Mesothelial cell of epicardium (in vitro differentiated cells): ENCODE measurements around the gene HOXA1. TPM values are rescaled to one million over a fixed set of nuclear protein-coding genes. Genes with fewer than 3 reads are reported as not detected.

ENCODE experiments used
- DNase-seq, 2 experiments: peaks; one replicate each; pipeline ENCODE4 v3.0.0; 2021; ENCODE audit warnings: low spot score in 2 of 2; ENCODE audit not compliant: unreplicated experiment in 2 of 2
- H3K27ac Mint-ChIP-seq: 2 replicates; pipeline ENCODE4 v1.8.0; 2021; ENCODE audit warnings: mixed read lengths
- H3K27me3 Mint-ChIP-seq: 2 replicates; pipeline ENCODE4 v1.8.0; 2021; ENCODE audit warnings: low read depth, mixed read lengths
- H3K36me3 Mint-ChIP-seq: 2 replicates; pipeline ENCODE4 v1.8.0; 2021; ENCODE audit warnings: mixed read lengths
- H3K4me1 Mint-ChIP-seq: 2 replicates; pipeline ENCODE4 v1.8.0; 2021; ENCODE audit warnings: mixed read lengths
- H3K4me3 Mint-ChIP-seq: 2 replicates; pipeline ENCODE4 v1.8.0; 2021; ENCODE audit warnings: mild to moderate bottlenecking, moderate library complexity, mixed read lengths
- H3K9me3 Mint-ChIP-seq: 2 replicates; pipeline ENCODE4 v1.8.0; 2021; ENCODE audit warnings: mixed read lengths
- CTCF ChIP-seq: fragments of 200-600 bp; sonication (generic); IDR thresholded peaks from one replicate; pipeline ENCODE4 v1.5.0; 2021; ENCODE audit warnings: antibody characterized with exemption; ENCODE audit not compliant: unreplicated experiment
- total RNA-seq: library from RNA; stranded (reverse); gene quantifications from 3 replicates; pipeline ENCODE4 v1.2.1, GENCODE V29; 2021

Gene HOXA1
- total RNA-seq, 1 donor from 2014 or later: 14.6 TPM

- no peaks in the 10 kb centered on the region for H3K9me3 Mint-ChIP-seq
- peaks cover 86% of the 10 kb centered on the region for H3K4me1 Mint-ChIP-seq
- no peaks in the 10 kb centered on the region for H3K27me3 Mint-ChIP-seq
- TF ChIP-seq CTCF: no peak
- peaks cover 35% of the 10 kb centered on the region for H3K36me3 Mint-ChIP-seq
- peak overlapping the region; percentile 100 for H3K27ac Mint-ChIP-seq
- DNase-seq: no peak
- H3K4me3 Mint-ChIP-seq: peak overlapping the region; percentile 88
Observed at GRCh38 chr7:27126596-27127327, 31.0 kb upstream of the HOXA1 start.

- H3K4me3 Mint-ChIP-seq: peak overlapping the region; percentile 88
- peaks cover 86% of the 10 kb centered on the region for H3K4me1 Mint-ChIP-seq
- H3K27ac Mint-ChIP-seq: peak overlapping the region; percentile 100
- H3K27me3 Mint-ChIP-seq: no peaks in the 10 kb centered on the region
- DNase-seq: no peak
- TF ChIP-seq CTCF: no peak
- peaks cover 36% of the 10 kb centered on the region for H3K36me3 Mint-ChIP-seq
- H3K9me3 Mint-ChIP-seq: no peaks in the 10 kb centered on the region
Observed at GRCh38 chr7:27125986-27126394, 30.2 kb upstream of the HOXA1 start.

DNA sequence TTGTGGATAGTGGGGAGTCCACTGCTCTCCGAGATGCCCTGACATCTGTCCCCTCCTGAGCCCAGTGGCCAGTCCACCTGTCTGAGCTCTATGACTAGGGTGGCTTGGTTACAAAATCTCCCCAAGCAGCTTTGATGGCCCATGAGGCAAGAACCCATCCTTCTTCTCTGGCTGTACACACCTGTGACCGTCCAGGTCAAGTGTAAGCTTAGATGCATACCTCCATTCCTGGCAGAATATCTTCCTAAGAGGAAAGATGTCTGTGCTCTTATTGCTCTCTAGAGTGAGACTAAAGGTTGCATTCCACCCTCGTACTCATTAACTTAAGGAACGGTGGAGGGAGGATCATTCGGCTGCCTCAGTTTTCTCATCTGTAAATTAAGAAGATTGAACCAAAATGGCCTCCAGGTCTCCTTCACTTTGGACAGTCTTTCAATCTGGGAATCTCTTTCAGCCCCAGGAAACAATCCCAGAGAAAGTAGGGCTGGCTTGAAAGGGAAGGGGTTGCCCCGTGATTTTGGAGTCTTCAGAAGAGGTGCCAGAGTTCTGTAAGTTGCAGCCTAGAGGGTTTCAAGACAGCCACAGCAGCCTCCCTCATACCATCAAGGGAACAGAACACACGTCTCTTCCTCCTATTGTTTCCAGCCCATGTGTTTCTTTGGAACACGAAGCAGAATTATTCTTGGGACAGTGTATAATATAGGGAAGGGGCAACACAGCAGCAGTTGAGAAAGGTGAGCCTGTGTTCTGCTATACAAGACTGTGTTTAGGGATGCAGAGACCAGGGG lies 29.3 kb upstream of the HOXA1 start:
- H3K4me1 Mint-ChIP-seq: peaks cover 95% of the 10 kb centered on the region
- TF ChIP-seq CTCF: no peak
- peak overlapping the region; percentile 88 for H3K4me3 Mint-ChIP-seq
- DNase-seq: no peak
- H3K27ac Mint-ChIP-seq: peak overlapping the region; percentile 100
- no peaks in the 10 kb centered on the region for H3K27me3 Mint-ChIP-seq
- peaks cover 36% of the 10 kb centered on the region for H3K36me3 Mint-ChIP-seq
- no peaks in the 10 kb centered on the region for H3K9me3 Mint-ChIP-seq

GRCh38 chr7:27124096-27124901 lies 28.5 kb upstream of the HOXA1 start:
- H3K4me3 Mint-ChIP-seq: peak overlapping the region; percentile 88
- no peak for TF ChIP-seq CTCF
- peak overlapping the region; percentile 100 for H3K27ac Mint-ChIP-seq
- no peaks in the 10 kb centered on the region for H3K27me3 Mint-ChIP-seq
- DNase-seq: peak in 1 of 2 experiments; percentile 83
- no peaks in the 10 kb centered on the region for H3K9me3 Mint-ChIP-seq
- H3K4me1 Mint-ChIP-seq: peaks cover 100% of the 10 kb centered on the region
- H3K36me3 Mint-ChIP-seq: peaks cover 36% of the 10 kb centered on the region

- DNase-seq: no peak
- no peaks in the 10 kb centered on the region for H3K9me3 Mint-ChIP-seq
- peaks cover 34% of the 10 kb centered on the region for H3K36me3 Mint-ChIP-seq
- peak overlapping the region; percentile 88 for H3K4me3 Mint-ChIP-seq
- TF ChIP-seq CTCF: no peak
- peak overlapping the region; percentile 100 for H3K27ac Mint-ChIP-seq
- H3K27me3 Mint-ChIP-seq: no peaks in the 10 kb centered on the region
- peaks cover 100% of the 10 kb centered on the region for H3K4me1 Mint-ChIP-seq
Observed at GRCh38 chr7:27123477-27124053, 27.8 kb upstream of the HOXA1 start.
